ENCODE results near the gene FADS1.

FADS1 gene

DNA sequence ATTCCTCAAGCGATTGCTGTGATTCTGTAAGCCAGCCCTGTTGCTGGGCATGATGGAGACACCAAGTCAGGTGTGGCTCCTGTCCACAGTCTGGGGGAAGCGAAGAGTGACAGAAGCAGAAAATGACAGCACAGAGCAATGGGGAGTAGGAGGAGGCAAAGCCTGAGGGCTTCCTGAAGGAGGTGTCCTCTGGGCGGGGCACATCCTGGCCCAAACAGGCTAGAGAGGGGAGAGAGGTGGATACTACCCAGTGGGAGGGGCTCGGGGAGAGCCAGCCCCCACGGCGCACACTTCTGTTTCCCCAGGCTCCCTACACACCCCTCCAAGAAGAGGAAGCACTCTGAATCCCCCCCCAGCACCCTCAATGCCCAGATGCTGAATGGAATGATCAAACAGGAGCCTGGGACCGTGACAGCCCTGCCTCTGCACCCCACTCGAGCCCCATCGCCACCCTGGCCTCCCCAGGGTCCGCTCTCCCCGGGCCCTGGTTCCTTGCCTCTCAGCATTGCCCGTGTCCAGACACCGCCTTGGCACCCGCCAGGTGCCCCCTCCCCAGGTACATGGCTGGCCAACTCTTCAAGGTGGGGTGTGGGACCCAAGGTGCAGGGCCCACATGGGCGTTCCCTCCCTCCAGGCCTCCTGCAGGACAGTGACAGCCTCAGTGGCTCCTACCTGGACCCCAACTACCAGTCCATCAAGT, 45.5 kb downstream of the FADS1 start:
- DNase-seq (ENCODE audit: insufficient read length) (no peak), FAIRE-seq (no peak)
- TF ChIP-seq TAF1 (IDR thresholded peaks at IDR 0.05; ENCODE audit: borderline replicate concordance, low read depth, low read length) = no peak
- TF ChIP-seq POLR2AphosphoS5 (IDR thresholded peaks at IDR 0.05; ENCODE audit: low read depth, low read length) = no peak
- TF ChIP-seq POLR2A (IDR thresholded peaks at IDR 0.05; ENCODE audit: low read depth, low read length) = no peak

GRCh38 chr11:61769946-61770683, 46.7 kb downstream of the FADS1 start:
- FAIRE-seq (no peak), DNase-seq (ENCODE audit: insufficient read length) (no peak)
- TF ChIP-seq POLR2AphosphoS5 (IDR thresholded peaks at IDR 0.05; ENCODE audit: low read depth, low read length) (no peak), TAF1 (IDR thresholded peaks at IDR 0.05; ENCODE audit: borderline replicate concordance, low read depth, low read length) (no peak), POLR2A (IDR thresholded peaks at IDR 0.05; ENCODE audit: low read depth, low read length) (no peak)

GRCh38 chr11:61769169-61769920, 47.5 kb downstream of the FADS1 start:
- DNase-seq (ENCODE audit: insufficient read length) (no peak), FAIRE-seq (no peak)
- no peak for TF ChIP-seq TAF1 (IDR thresholded peaks at IDR 0.05; ENCODE audit: borderline replicate concordance, low read depth, low read length)
- TF ChIP-seq POLR2A (IDR thresholded peaks at IDR 0.05; ENCODE audit: low read depth, low read length) = no peak
- no peak for TF ChIP-seq POLR2AphosphoS5 (IDR thresholded peaks at IDR 0.05; ENCODE audit: low read depth, low read length)

- TF ChIP-seq POLR2A (IDR thresholded peaks at IDR 0.05; ENCODE audit: low read depth, low read length) (no peak), POLR2AphosphoS5 (IDR thresholded peaks at IDR 0.05; ENCODE audit: low read depth, low read length) (no peak), TAF1 (IDR thresholded peaks at IDR 0.05; ENCODE audit: borderline replicate concordance, low read depth, low read length) (no peak)
- DNase-seq (ENCODE audit: insufficient read length) (no peak), FAIRE-seq (peak; percentile 53)
These were observed 48.3 kb downstream of the FADS1 start for GRCh38 chr11:61768376-61769076.

GRCh38 chr11:61766353-61766841, 50.4 kb downstream of the FADS1 start:
- DNase-seq (ENCODE audit: insufficient read length) (no peak), FAIRE-seq (no peak)
- TF ChIP-seq TAF1 (IDR thresholded peaks at IDR 0.05; ENCODE audit: borderline replicate concordance, low read depth, low read length) (no peak), POLR2A (IDR thresholded peaks at IDR 0.05; ENCODE audit: low read depth, low read length) (no peak), POLR2AphosphoS5 (IDR thresholded peaks at IDR 0.05; ENCODE audit: low read depth, low read length) (no peak)

DNA sequence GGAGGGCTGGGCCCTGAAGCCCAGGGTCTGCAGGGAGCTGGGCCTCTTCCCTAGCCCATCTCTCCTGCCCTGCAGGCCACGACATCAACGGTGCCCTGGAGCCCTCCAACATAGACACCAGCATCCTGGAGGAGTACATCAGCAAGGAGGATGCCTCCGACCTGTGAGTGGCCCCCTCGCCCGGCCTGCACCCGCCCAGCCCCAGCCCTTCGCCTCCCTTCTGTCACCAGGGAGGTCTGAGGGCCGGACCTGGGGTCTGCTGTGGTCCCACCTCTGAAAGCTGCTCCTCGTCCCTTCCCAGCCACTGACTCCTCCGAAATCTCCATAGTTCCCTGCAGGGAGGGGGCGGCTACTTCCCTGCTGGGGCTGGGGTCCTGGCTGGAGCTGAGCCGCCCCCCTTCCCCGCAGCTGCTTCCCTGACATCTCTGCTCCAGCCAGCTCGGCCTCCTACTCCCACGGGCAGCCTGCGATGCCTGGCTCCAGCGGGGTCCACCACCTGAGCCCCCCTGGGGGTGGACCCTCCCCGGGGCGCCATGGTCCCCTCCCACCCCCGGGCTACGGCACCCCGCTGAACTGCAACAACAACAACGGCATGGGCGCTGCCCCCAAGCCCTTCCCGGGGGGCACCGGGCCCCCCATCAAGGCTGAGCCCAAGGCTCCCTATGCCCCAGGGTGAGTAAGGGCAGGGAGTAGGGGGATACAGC, 51.1 kb downstream of the FADS1 start:
- FAIRE-seq = no peak
- no peak for TF ChIP-seq POLR2A (IDR thresholded peaks at IDR 0.05; ENCODE audit: low read depth, low read length)
- no peak for TF ChIP-seq POLR2AphosphoS5 (IDR thresholded peaks at IDR 0.05; ENCODE audit: low read depth, low read length)
- no peak for DNase-seq (ENCODE audit: insufficient read length)

DNA sequence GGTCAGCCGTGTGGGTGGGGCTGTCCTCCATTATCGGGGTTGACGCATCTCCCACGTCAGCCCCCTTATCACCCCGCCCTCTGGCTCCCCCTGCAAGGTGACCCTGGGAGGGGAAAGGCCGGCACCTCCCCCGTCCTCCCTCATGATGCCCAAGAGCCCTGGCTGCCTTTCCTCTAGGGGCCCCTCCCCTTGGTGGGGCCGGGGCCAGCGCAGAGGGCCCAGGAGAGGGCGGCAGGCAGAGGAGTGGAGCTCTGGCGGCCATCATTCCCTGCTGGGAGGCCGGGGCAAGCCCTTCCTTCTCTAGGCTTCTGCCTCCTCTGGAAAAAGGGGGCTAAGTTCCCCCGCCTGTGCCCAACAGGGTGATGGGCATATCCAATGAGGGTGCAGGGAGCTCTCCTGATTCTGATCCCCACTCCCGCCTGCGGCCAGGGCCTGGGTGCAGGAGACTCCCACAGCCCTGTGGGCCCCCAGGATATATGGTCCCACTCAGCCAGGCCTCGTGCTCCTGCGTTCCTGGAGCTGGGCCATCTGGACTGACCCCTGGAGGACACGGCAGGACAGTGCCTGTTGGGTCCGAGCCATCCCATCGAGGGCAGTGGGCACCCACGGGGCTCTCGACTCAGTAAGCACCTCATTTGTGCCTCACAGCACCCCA, 52.1 kb downstream of the FADS1 start:
- TF ChIP-seq TAF1 (IDR thresholded peaks at IDR 0.05; ENCODE audit: borderline replicate concordance, low read depth, low read length) = no peak
- TF ChIP-seq POLR2A (IDR thresholded peaks at IDR 0.05; ENCODE audit: low read depth, low read length) = no peak
- no peak for TF ChIP-seq POLR2AphosphoS5 (IDR thresholded peaks at IDR 0.05; ENCODE audit: low read depth, low read length)
- DNase-seq (ENCODE audit: insufficient read length) (no peak), FAIRE-seq (no peak)

- TF ChIP-seq TAF1 (IDR thresholded peaks at IDR 0.05; ENCODE audit: borderline replicate concordance, low read depth, low read length) (no peak), POLR2AphosphoS5 (IDR thresholded peaks at IDR 0.05; ENCODE audit: low read depth, low read length) (no peak), POLR2A (IDR thresholded peaks at IDR 0.05; ENCODE audit: low read depth, low read length) (no peak)
- FAIRE-seq (no peak), DNase-seq (ENCODE audit: insufficient read length) (no peak)
These were observed 52.7 kb downstream of the FADS1 start for GRCh38 chr11:61763930-61764605.

DNA sequence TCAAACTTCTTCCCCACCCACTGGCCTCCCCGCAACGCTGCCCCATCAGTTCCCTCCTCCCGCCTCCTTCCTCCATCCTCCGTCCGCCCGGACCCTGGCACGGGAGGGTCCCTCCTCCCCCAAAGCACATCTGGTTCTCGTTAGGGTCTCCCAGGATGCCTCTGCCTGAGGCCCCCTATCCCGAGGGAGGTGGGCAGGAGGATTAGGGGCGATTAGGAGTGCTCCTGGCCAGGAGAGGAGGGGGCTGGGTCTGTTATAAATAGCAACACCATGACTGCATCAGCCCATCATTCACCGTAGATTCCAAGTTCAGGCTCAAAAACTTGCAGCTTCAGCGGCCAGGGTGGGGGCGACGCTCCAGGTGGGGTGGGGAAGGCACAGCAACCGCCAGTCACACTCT, 54.0 kb downstream of the FADS1 start:
- no peak for TF ChIP-seq POLR2A (IDR thresholded peaks at IDR 0.05; ENCODE audit: low read depth, low read length)
- no peak for TF ChIP-seq TAF1 (IDR thresholded peaks at IDR 0.05; ENCODE audit: borderline replicate concordance, low read depth, low read length)
- TF ChIP-seq POLR2AphosphoS5 (IDR thresholded peaks at IDR 0.05; ENCODE audit: low read depth, low read length) = no peak
- DNase-seq (ENCODE audit: insufficient read length) (no peak), FAIRE-seq (no peak)

DNA sequence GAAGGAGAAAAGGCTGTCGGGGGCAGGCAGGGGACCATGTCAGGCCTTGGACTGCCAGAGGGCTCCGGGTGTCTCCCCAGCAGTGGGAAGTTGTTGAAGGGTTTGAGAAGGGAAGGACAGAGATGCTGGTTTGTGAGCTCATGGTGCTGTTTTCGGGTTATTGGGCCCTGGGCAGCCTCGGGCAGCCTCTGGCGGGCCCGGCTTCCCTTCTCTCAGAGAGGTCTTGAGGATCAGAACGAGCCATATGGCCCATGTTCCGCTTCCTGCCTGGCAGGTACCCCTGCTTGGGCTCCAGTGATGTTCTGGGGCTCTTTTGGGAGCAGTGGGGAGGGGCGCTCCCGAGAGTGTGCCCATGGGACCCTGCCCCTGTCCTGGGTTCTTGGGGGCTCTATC, 54.6 kb downstream of the FADS1 start:
- FAIRE-seq (no peak), DNase-seq (ENCODE audit: insufficient read length) (no peak)
- no peak for TF ChIP-seq POLR2AphosphoS5 (IDR thresholded peaks at IDR 0.05; ENCODE audit: low read depth, low read length)
- no peak for TF ChIP-seq TAF1 (IDR thresholded peaks at IDR 0.05; ENCODE audit: borderline replicate concordance, low read depth, low read length)
- TF ChIP-seq POLR2A (IDR thresholded peaks at IDR 0.05; ENCODE audit: low read depth, low read length) = no peak

Measured in GM12892 (cell line).